Iris pigment epithelial cell (primary cell): ENCODE measurements around the gene ZNF143.
"Not testable (repeated sequence)": the region's sequence is repeated elsewhere in the genome, so short reads cannot be mapped to it uniquely, and the experiment has no call there.

Experiments
- DNase-seq: peaks from one replicate; pipeline ENCODE4 v3.0.0-alpha.2; 2011; ENCODE audit warnings: low read depth

ZNF143 gene

DNA sequence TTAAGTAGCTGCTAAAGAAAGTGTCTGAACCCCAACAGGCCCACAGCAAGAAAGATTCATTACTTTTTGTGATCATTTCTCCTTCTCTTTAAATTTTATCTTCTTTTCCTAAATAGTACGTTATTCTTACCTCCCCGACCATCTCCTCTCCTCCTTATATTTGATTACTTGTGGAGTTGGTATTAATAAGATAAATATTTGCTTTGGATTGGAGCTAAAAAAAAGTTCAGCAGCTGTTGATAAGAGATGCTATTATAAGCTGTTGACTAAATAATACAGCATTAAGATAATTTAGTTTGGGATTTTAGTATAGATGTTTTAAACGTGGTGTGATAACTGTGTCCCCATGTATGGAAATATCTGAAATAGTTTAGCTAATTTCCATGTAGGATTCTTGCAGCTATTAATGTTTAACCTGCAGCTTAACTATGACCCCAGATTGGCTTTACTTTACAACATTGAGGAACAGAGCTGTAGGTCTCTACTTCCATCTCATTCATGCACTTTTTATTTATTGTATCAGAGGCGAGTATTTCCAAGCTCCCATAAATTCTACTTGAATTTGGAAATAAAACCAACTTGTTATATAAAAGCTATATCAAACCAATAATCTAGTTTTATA lies 37.8 kb downstream of the ZNF143 start:
- no peak for DNase-seq

- DNase-seq, result peak; percentile 76
Observed at GRCh38 chr11:9506489-9507276, 45.9 kb downstream of the ZNF143 start.

DNA sequence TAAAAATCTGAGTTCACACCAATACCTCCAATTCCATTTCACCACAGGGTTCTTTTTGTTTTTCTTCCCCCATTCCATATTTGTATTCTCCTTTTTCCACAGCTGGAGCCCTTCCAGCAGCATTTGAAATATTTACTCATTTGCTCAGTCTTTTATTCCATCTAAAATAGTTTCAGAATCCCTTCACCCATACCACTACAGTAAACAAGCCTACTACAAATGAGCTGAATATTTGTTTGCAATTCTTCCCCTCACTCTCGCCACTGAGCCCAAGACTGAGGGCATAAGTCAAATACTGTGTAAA lies 46.4 kb downstream of the ZNF143 start:
- DNase-seq, result no peak

- DNase-seq, result no peak
Observed at GRCh38 chr11:9509041-9509440, 48.2 kb downstream of the ZNF143 start.

- DNase-seq, result peak; percentile 45
Observed at GRCh38 chr11:9512370-9513019, 51.7 kb downstream of the ZNF143 start.

- DNase-seq, result not testable (repeated sequence)
Observed at GRCh38 chr11:9514576-9514975, 53.8 kb downstream of the ZNF143 start.

GRCh38 chr11:9516113-9516512 lies 55.3 kb downstream of the ZNF143 start:
- DNase-seq, result no peak

- no peak for DNase-seq
Observed at GRCh38 chr11:9518835-9519410, 58.1 kb downstream of the ZNF143 start.

DNA sequence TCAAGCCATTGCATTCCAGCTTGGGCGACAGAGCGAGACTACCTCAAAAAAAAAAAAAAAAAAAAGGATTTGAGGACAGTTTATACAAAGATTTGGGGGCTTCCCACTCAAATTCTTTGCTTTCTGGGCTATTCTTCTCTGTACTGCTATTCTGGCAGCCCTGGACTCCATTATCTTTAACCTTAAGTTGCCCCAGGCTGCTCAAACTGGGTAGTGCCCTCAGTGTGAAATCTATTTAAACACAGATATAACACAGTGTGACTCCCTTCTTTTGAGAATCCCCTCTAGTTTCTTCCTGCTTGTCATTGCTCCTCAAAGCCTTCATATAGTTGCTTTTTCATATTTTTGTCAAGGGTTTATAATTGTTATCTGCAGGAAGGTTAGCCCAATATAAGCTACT lies 63.2 kb downstream of the ZNF143 start:
- DNase-seq, result no peak

GRCh38 chr11:9525116-9525515 lies 64.3 kb downstream of the ZNF143 start:
- peak; percentile 52 for DNase-seq

GRCh38 chr11:9527481-9528135 lies 66.8 kb downstream of the ZNF143 start:
- DNase-seq, result peak; percentile 74

DNA sequence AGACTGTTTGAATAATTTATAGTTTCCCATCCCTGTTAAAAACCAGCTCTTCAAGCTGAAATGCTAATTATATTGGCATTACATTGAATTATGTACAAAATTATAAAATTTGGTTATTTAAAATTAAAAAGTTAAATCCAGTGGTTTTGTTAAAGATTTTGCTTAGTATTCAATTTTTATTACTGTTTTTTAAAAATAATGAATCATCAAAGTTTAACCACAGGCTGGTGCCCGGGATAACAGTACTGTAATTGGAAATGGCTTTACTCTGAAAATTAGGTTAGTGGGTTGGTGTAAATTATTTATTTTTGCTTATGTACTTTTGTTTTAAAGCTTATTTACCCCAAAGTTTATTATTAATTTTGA lies 67.3 kb downstream of the ZNF143 start:
- no peak for DNase-seq

GRCh38 chr11:9528573-9529333 lies 67.9 kb downstream of the ZNF143 start:
- DNase-seq, result no peak

- no peak for DNase-seq
Observed at GRCh38 chr11:9529334-9529650, 68.5 kb downstream of the ZNF143 start.

DNA sequence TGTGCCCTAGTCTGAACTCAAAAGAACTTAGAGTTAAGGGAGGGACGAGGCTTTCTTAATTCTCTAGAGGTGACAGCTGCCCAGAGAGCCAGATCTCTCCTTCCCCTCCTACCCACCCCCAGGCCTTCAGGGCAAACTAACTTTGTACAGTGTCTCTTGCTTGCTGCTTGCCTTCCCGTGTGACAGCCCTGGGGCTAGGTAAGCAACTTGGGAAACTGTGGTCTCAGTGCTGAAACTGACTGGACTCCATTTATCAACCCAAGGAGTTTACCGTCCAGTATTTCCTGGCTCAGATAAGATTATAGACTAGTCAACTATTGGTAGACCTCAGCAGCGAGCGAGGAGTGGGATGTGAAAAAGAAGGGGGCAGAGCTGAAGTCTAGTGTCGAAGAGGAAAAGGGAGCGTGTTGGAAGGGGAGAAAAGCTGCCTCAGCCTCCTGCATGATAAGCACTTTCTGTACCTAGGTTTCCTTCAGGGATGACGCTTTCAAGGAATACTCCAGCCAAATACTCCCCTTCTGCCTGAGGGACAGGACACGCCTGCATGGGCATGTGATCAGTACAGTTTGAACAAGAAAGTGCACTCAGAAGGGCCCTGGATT lies 69.3 kb downstream of the ZNF143 start:
- no peak for DNase-seq

DNA sequence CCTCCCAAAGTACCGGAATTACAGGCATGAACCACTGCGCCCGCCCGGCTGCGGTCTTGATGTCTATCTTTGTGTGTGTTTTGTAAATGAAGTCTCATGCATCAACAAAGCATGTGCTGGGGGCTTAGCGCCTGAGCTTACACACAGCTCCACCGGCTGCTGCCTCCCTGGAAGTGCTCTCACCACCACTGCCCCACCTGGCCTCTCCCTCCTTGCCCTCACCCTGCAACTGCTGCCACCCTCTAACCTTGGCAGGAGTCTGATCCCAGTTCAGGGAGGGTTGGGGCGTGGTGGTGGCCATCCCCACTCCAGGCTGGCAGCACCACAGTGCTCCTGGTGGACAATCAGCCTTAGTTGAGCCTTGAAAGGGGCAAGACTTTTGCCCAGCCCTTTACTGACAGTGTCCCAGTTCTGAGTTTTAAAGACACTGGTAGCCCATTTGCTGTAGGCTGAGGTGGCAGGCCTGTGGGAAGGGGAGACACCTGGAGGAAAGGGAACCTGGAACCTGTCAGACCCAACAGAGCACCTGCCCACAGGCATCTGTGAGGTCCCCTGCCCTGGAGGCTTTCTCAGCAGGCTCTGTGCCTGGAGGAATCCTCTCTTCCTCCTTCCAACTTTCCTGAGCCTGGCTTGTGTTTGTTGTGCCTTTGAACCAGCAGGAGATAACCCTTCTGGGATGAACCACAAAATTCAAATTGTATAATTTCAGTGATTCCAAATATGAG lies 70.3 kb downstream of the ZNF143 start:
- no peak for DNase-seq

DNA sequence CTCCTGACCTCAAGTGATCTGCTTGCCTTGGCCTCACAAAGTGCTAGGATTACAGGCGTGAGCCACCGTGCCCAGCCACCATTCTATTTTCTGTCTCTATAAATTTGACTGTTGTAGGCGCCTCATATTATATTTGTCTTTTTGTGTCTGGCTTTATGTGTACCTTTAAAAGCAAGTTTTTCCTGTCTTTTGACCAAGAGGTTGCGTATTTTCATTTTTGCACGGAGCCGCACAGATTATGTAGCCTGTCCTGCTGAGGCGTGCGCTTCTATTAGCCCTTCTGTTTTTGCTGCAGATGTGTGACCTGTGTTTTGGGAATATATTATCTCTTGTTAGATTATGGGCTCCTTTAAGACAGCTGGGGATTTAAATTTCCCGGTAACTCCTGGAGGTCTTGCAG lies 72.2 kb downstream of the ZNF143 start:
- DNase-seq, result no peak

DNA sequence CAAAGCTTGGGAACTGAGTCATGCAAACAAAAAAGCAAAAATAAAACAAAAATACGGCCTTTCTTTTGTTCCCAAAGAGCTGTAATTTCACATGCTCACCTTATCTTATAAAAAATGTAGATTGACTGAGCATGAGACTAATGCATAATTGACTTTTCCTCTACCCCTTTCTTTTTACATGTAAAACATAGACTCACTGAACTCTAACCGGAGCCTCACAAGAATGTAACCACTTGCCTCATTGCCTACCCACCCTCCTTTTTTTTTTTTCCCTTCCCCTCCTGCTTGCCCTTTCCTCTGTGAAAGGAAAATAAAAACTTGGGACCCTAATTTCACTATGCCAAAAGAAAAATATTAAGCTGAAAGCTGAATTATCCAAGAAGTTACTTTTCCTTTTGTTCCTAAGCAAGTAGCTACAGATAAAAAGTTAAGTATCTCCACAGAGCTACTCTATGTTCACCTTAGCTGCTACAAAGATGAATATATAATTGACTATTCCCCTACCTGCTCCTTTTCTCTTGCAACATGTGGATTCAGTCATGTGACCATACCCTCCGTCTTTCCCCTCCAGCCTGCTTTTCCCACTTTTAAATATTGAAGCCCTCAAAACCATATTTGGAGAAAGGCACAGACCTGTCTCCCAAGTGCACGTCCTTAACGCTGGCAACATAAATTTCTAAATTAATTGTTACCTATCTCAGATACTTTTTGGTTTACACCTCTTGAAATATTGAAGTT lies 73.1 kb downstream of the ZNF143 start:
- DNase-seq, result no peak

DNA sequence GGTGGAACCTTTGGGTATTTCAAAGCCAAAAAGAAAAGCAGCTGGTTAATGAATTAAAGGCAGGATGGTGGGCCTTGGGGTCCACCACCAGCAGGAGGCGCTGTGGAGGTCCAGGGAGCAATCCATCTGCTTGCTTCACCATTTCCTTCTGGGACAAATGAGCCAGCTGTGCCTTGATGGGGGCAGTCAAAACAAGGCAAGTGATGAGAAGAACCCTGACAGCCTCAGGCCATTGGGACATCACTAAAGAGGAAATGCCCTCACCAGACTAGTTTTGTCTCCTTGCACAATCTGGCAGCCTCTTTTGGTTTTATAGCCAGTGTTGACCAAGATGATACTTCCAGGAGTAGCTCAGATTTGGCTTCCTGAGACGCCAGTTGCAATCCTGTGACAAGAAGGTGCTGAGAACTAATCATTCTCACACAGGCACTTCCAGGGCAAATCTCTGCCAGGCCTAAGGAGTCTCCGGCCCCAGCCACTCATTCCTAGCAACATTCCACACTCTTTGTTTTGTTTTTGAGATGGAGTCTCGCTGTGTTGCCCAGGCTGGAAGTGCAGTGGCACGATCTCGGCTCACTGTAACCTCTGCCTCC lies 74.5 kb downstream of the ZNF143 start:
- DNase-seq, result peak; percentile 64

- DNase-seq, result no peak
Observed at GRCh38 chr11:9538548-9538947, 77.7 kb downstream of the ZNF143 start.
